Uterus (tissue), 2 donors: ENCODE data around the gene RBMXL2.

ENCODE experiments used
- POLR2A ChIP-seq, 2 donors: fragments of 450-650 bp; IDR thresholded peaks; one replicate each; pipeline ENCODE4 v1.6.1; 2016; ENCODE audit warnings: antibody characterized with exemption in 2 of 2, mild to moderate bottlenecking in 1 of 2, moderate library complexity in 1 of 2
- TF ChIP-seq, protein P1 (sequence below), 4 experiments: fragments of 200-600 bp in 2 of 4; fragments of 450-650 bp in 2 of 4; sonication (generic) in 2 of 4; IDR thresholded peaks; one replicate each; pipeline ENCODE4 v1.5.1; 2016 to 2019; ENCODE audit warnings: antibody characterized with exemption in 4 of 4, mild to moderate bottlenecking in 2 of 4, moderate library complexity in 1 of 4

DNA sequence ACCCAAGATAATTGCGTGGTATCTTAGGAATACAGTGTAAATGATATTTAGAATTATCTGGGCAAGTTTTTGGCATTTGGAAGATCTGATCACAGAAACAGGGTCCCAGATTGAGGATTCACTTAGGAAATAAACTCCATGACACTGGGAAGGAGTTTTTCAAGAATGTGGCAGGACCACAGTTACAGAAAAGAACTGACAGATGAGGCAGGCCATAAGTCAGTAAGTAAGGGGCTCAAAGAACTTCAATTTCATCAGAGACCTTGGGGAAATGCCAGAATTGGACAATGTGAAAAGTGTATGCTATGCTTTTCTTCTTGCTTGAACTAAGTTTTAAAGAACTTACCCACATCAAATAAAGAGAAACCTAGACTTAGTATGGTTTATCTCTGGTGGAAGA, 49.3 kb downstream of the RBMXL2 start:
- TF ChIP-seq, protein P1, sequence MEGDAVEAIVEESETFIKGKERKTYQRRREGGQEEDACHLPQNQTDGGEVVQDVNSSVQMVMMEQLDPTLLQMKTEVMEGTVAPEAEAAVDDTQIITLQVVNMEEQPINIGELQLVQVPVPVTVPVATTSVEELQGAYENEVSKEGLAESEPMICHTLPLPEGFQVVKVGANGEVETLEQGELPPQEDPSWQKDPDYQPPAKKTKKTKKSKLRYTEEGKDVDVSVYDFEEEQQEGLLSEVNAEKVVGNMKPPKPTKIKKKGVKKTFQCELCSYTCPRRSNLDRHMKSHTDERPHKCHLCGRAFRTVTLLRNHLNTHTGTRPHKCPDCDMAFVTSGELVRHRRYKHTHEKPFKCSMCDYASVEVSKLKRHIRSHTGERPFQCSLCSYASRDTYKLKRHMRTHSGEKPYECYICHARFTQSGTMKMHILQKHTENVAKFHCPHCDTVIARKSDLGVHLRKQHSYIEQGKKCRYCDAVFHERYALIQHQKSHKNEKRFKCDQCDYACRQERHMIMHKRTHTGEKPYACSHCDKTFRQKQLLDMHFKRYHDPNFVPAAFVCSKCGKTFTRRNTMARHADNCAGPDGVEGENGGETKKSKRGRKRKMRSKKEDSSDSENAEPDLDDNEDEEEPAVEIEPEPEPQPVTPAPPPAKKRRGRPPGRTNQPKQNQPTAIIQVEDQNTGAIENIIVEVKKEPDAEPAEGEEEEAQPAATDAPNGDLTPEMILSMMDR (IDR thresholded peaks at IDR 0.05), result no peak
- TF ChIP-seq POLR2A (IDR thresholded peaks at IDR 0.05), result no peak
